ENCODE results near the gene ZNF132. TPM values are rescaled to one million over a fixed set of nuclear protein-coding genes. Genes with fewer than 3 reads are reported as not detected.
"Not testable (repeated sequence)": the region's sequence is repeated elsewhere in the genome, so short reads cannot be mapped to it uniquely, and the experiment has no call there.

Gene ZNF132
- total RNA-seq, 1 donor from 2014 or later = 1.0 TPM

DNA sequence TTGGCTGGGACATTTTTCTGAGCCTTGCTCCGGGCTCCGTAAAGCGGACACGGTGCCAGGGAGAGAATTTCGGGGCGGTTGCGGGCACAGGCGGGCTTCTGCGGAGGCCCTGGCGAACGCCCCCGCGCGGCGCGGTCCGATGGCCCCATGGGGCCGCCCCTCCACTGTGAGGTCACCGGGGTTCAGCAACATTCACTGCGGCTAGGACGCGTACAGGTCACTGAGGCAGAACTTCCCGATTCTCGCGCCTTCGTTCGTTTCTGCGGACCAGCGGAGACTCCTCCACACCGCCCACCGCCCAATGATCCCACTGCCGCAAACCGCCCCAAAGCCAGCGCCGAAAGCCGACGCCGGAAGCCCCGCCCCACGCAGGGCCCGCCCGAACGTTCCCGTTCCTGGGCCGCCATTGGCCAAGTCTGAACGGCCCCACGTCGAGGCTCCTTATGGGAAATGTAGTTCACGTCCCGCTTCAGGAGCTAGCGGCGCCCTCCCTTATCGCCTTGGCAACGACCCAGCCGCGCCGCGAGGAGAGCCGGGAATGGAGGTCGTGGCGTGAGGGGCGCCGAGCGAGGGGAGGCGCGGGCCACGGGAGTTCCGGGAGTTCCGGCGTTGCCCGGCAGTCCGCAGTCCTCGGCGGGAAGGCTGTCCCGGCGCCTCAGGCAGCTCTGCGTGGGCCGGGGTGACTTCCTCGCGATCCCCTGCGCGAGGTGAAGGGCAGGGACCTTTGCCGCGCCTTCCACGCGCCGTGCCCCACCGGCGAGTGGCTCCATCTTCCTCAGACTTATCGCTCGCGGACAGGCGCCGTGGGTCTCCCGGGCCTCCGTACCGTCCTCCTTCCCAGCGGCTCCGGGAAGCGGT, 31.6 kb downstream of the ZNF132 start, which contains the start of gene ZNF584:
ZNF584 (plus strand) TSS at position 498 of the 858 bp plus-strand sequence. CDS start 499 bp downstream, outside the sequence.
- H3K9ac ChIP-seq = peak within 1 kb of the TSS; percentile 66
- no peaks in the 10 kb centered on the region for H4K20me1 ChIP-seq (ENCODE audit: low read depth)
- H3K4me1 ChIP-seq = peaks cover 11% of the 10 kb centered on the region
- H3K4me3 ChIP-seq = peak within 1 kb of the TSS; percentile 78
- no peaks in the 10 kb centered on the region for H3K79me2 ChIP-seq (ENCODE audit: low read depth)
- TF ChIP-seq EZH2phosphoT487 (IDR thresholded peaks at IDR 0.05) = no peak
- peak; percentile 29 for TF ChIP-seq EZH2 (IDR thresholded peaks at IDR 0.05)
- TF ChIP-seq, protein P1, sequence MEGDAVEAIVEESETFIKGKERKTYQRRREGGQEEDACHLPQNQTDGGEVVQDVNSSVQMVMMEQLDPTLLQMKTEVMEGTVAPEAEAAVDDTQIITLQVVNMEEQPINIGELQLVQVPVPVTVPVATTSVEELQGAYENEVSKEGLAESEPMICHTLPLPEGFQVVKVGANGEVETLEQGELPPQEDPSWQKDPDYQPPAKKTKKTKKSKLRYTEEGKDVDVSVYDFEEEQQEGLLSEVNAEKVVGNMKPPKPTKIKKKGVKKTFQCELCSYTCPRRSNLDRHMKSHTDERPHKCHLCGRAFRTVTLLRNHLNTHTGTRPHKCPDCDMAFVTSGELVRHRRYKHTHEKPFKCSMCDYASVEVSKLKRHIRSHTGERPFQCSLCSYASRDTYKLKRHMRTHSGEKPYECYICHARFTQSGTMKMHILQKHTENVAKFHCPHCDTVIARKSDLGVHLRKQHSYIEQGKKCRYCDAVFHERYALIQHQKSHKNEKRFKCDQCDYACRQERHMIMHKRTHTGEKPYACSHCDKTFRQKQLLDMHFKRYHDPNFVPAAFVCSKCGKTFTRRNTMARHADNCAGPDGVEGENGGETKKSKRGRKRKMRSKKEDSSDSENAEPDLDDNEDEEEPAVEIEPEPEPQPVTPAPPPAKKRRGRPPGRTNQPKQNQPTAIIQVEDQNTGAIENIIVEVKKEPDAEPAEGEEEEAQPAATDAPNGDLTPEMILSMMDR (IDR thresholded peaks at IDR 0.05) = no peak
- no peaks in the 10 kb centered on the region for H3K9me3 ChIP-seq (ENCODE audit: low read depth)
- H3K36me3 ChIP-seq = no peaks in the 10 kb centered on the region
- Mint-ChIP-seq H3K9me3 (peaks cover 22% of the 10 kb centered on the region), H3K36me3 (peaks cover 29% of the 10 kb centered on the region), H3K4me1 (peaks cover 32% of the 10 kb centered on the region), H3K27ac (peak within 1 kb of the TSS; percentile 95), H3K27me3 (ENCODE audit: insufficient read depth, low read depth) (peaks cover 9% of the 10 kb centered on the region), H3K4me3 (peak within 1 kb of the TSS; percentile 96)
- DNase-seq (ENCODE audit: low spot score) = peak; percentile 99
- H2AFZ ChIP-seq (replicated peaks) = peak within 1 kb of the TSS; percentile 56
- H3K4me2 ChIP-seq = peak within 1 kb of the TSS; percentile 98
- peak within 1 kb of the TSS; percentile 63 for H3K27ac ChIP-seq
- no peaks in the 10 kb centered on the region for H3K27me3 ChIP-seq
- peaks cover 20% of the 10 kb centered on the region for H3F3A ChIP-seq (ENCODE audit: low read depth)

DNA sequence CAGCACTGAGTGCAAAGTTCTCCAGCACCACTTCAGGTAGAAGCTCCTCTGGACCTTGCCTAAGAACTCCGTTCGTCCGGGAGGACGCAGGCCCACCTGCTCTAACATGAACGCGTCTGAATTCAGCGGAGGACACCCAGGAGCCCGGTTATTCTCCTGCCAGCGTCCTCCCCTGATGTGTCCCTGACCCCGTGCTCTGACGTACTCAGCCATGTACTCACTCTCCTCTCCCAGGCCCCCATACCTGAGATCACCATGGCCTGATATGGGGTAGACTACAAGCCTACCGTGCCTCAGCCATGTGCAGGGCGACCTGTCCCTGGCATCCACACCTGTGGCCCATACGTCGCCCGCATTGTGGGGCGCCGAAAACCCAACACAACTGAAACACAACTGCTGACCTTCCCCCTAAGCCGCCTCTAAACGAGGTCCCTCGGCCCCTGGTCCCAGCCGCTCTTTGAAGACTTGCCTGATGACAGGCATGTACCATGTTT, 32.2 kb downstream of the ZNF132 start:
- Histone ChIP-seq H3K4me1 (peaks cover 11% of the 10 kb centered on the region), H2AFZ (replicated peaks) (peak overlapping the region; percentile 56), H3K4me3 (peak overlapping the region; percentile 78), H3K27ac (peak overlapping the region; percentile 63), H3K9ac (peak overlapping the region; percentile 66), H3F3A (ENCODE audit: low read depth) (peaks cover 20% of the 10 kb centered on the region), H3K36me3 (no peaks in the 10 kb centered on the region), H3K79me2 (ENCODE audit: low read depth) (peaks cover 6% of the 10 kb centered on the region), H3K4me2 (peak overlapping the region; percentile 98), H4K20me1 (ENCODE audit: low read depth) (no peaks in the 10 kb centered on the region), H3K27me3 (no peaks in the 10 kb centered on the region), H3K9me3 (ENCODE audit: low read depth) (no peaks in the 10 kb centered on the region)
- TF ChIP-seq, protein P1 (IDR thresholded peaks at IDR 0.05) = no peak
- no peak for TF ChIP-seq EZH2 (IDR thresholded peaks at IDR 0.05)
- TF ChIP-seq EZH2phosphoT487 (IDR thresholded peaks at IDR 0.05) = no peak
- Mint-ChIP-seq H3K27ac (peak overlapping the region; percentile 91), H3K4me1 (peaks cover 32% of the 10 kb centered on the region), H3K4me3 (peak overlapping the region; percentile 96), H3K36me3 (peaks cover 30% of the 10 kb centered on the region), H3K27me3 (ENCODE audit: insufficient read depth, low read depth) (peaks cover 9% of the 10 kb centered on the region), H3K9me3 (peaks cover 21% of the 10 kb centered on the region)
- DNase-seq (ENCODE audit: low spot score) = peak; percentile 40

DNA sequence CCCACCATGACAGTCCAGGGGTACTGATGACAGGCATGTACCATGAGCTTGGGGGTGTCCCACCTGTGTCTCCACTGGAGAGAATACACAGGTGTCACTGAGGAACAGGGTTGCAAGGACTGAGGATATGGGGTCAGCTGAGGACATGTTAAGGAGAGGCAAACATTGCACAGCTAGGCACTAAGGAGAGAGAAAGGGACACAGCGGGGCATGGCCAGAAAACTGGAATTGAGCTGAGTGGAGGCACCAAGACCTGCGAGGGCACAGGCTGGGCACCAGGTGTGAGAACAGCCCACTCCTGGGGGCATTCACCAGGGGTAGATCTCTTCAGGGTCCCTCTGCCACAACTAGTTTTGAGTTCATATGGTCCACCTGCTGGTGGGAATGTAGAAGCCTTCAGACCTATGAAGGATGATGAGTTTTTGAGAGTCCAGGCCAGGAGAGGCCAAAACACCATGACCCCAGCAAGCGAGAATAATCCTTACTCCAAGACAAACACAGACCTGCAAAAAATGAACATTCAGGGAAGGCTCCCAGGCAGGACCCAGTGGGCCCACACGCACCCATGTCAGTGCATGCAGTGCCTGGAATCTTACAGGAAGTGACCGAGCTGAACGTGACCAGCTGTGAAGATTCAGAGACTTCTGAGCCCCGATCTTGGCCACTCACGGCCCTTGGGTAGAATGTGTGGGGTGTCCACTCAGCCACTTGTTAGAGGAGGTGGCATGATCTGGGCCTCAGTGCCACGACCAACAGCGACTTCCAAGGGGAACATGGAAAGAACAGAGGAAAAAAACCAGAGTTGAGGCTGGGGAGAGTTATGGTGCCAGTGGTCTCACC, 32.9 kb downstream of the ZNF132 start:
- Mint-ChIP-seq H3K9me3 (peaks cover 18% of the 10 kb centered on the region), H3K4me1 (peaks cover 32% of the 10 kb centered on the region), H3K36me3 (peaks cover 26% of the 10 kb centered on the region), H3K4me3 (peak overlapping the region; percentile 96), H3K27ac (peak overlapping the region; percentile 91), H3K27me3 (ENCODE audit: insufficient read depth, low read depth) (peaks cover 9% of the 10 kb centered on the region)
- DNase-seq (ENCODE audit: low spot score) = peak; percentile 45
- Histone ChIP-seq H3K27ac (no peak overlapping the region), H4K20me1 (ENCODE audit: low read depth) (no peaks in the 10 kb centered on the region), H3K4me3 (peak overlapping the region; percentile 78), H2AFZ (replicated peaks) (no peak overlapping the region), H3F3A (ENCODE audit: low read depth) (peaks cover 25% of the 10 kb centered on the region), H3K36me3 (no peaks in the 10 kb centered on the region), H3K79me2 (ENCODE audit: low read depth) (peaks cover 11% of the 10 kb centered on the region), H3K4me2 (peak overlapping the region; percentile 98), H3K4me1 (peaks cover 11% of the 10 kb centered on the region), H3K9ac (no peak overlapping the region), H3K27me3 (no peaks in the 10 kb centered on the region), H3K9me3 (ENCODE audit: low read depth) (no peaks in the 10 kb centered on the region)
- TF ChIP-seq, protein P1 (IDR thresholded peaks at IDR 0.05) = peak; percentile 43
- TF ChIP-seq EZH2 (IDR thresholded peaks at IDR 0.05) = no peak

DNA sequence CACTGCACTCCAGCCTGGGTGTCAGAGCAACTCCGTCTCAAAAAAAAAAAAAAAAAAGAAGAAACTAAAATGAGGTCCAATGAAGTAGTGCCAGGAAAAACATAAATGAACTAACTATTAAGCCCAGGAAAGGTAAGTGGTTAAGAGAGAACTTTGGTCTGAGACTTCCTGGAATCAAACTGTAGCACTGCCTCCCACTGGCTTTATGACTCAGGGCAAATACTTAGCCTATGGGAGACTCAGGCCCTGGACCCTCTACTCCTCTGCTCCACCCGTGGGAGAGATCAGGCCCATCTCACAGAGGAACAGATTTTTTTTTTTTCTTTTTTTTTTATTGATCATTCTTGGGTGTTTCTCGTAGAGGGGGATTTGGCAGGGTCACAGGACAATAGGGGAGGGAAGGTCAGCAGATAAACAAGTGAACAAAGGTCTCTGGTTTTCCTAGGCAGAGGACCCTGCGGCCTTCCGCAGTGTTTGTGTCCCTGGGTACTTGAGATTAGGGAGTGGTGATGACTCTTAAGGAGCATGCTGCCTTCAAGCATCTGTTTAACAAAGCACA, 36.0 kb downstream of the ZNF132 start:
- not testable (repeated sequence) for H3K4me3 ChIP-seq; DNase-seq (ENCODE audit: low spot score); H3K27ac ChIP-seq; H3K27ac Mint-ChIP-seq; H3K4me2 ChIP-seq; H3K9me3 ChIP-seq (ENCODE audit: low read depth); H3K27me3 ChIP-seq; H3K4me1 ChIP-seq; H3K36me3 ChIP-seq; H4K20me1 ChIP-seq (ENCODE audit: low read depth); H2AFZ ChIP-seq (replicated peaks); H3K9ac ChIP-seq; H3K27me3 Mint-ChIP-seq (ENCODE audit: insufficient read depth, low read depth)
- Mint-ChIP-seq H3K4me3 (peak overlapping the region; percentile 66), H3K4me1 (peaks cover 35% of the 10 kb centered on the region), H3K36me3 (peaks cover 17% of the 10 kb centered on the region), H3K9me3 (peaks cover 13% of the 10 kb centered on the region)
- peaks cover 25% of the 10 kb centered on the region for H3F3A ChIP-seq (ENCODE audit: low read depth)
- peaks cover 13% of the 10 kb centered on the region for H3K79me2 ChIP-seq (ENCODE audit: low read depth)

Measured in neural progenitor cell (in vitro differentiated cells).